ENCODE data around the gene NAT14.

GRCh38 chr19:55456347-55456746 is 28.6 kb upstream of the NAT14 start:
- no peak for TF ChIP-seq POLR2A (IDR thresholded peaks at IDR 0.05; ENCODE audit: low read length)
- no peak for TF ChIP-seq GATA1 (IDR thresholded peaks at IDR 0.05; ENCODE audit: low read depth, low read length)
